Body of pancreas (tissue), 4 donors: ENCODE results near the gene VMP1. TPM values are rescaled to one million over a fixed set of nuclear protein-coding genes. Genes with fewer than 3 reads are reported as not detected.

Source experiments
- ATAC-seq: fragments of 150-250 bp; one replicate; pipeline ENCODE4 v1.9.1; 2016
- DNase-seq, 4 donors: peaks; one replicate each; pipeline ENCODE4 v3.0.0-alpha.2; 2019
- H3K27ac ChIP-seq, 4 donors: fragments of 200-600 bp; sonication (generic); 1 replicate in 3 of 4; 2 replicates in 1 of 4; pipeline versions ENCODE4 v1.5.1 to v1.6.1; 2016 to 2019; ENCODE audit warnings: mild to moderate bottlenecking in 1 of 4, mixed read lengths in 1 of 4, moderate library complexity in 1 of 4
- H3K27me3 ChIP-seq, 2 donors: fragments of 200-600 bp; sonication (generic); one replicate each; pipeline ENCODE4 v1.6.0; 2016; ENCODE audit warnings: mild to moderate bottlenecking in 1 of 2
- H3K36me3 ChIP-seq, 2 donors: fragments of 200-600 bp; sonication (generic); replicated peaks in 1 of 2; 2 replicates each; pipeline ENCODE4 v1.5.1; 2016; ENCODE audit warnings: low read depth in 2 of 2; ENCODE audit not compliant: insufficient read depth in 1 of 2
- H3K4me1 ChIP-seq: fragments of 200-600 bp; sonication (generic); one replicate; pipeline ENCODE4 v1.6.0; 2016
- H3K4me3 ChIP-seq, 2 donors: fragments of 200-600 bp; sonication (generic); 1 replicate in 1 of 2; 2 replicates in 1 of 2; pipeline ENCODE4 v1.5.1; 2016 to 2019
- H3K9me3 ChIP-seq, 3 donors: fragments of 200-600 bp; sonication (generic); 1 replicate in 2 of 3; 2 replicates in 1 of 3; pipeline ENCODE4 v1.5.1; 2016
- CTCF ChIP-seq, 7 experiments: fragments of 450-650 bp in 4 of 7; fragments of 200-600 bp in 3 of 7; sonication (generic) in 3 of 7; IDR thresholded peaks; one replicate each; pipeline ENCODE4 v1.5.1; 2016 to 2019; ENCODE audit warnings: antibody characterized with exemption in 7 of 7
- POLR2A ChIP-seq, 3 donors: fragments of 450-650 bp; IDR thresholded peaks; one replicate each; pipeline ENCODE4 v1.6.1; 2016; ENCODE audit warnings: antibody characterized with exemption in 3 of 3, mild to moderate bottlenecking in 2 of 3
- WGBS, 2 donors: methylation state at CpG; one replicate each; pipeline ENCODE4 v1.1.5; 2017; 5-methylcytosine and 5-hydroxymethylcytosine counted together
- intact Hi-C: fragments of 100-400 bp; cut with DNase I; formaldehyde crosslinking; loops from one replicate; pipeline ENCODE4 v1.15.1; 2023
- total RNA-seq, 2 donors: library from RNA; depleted of rRNA; stranded (reverse); fragments of >200 nt; gene quantifications; one replicate each; pipeline ENCODE4 v1.1.0, GENCODE V29; 2016

The VMP1 gene
- total RNA-seq, 2 donors from 2014 or later, result 174 to 259 TPM

- peaks cover 0 to 3% of the 10 kb centered on the region in 2 donors for H3K36me3 ChIP-seq
- H3K4me3 ChIP-seq, result no peak overlapping the region
- no peaks in the 10 kb centered on the region for H3K9me3 ChIP-seq
- ATAC-seq, result no peak
- WGBS, 2 donors, result 96 to 100% methylated on average over 2 of the region's 2 CpGs
- no peaks in the 10 kb centered on the region for H3K27me3 ChIP-seq
- DNase-seq, result no peak
- intact Hi-C loops, result no loop called here
- H3K4me1 ChIP-seq, result peaks cover 4% of the 10 kb centered on the region
- TF ChIP-seq POLR2A (IDR thresholded peaks at IDR 0.05) (no peak), CTCF (IDR thresholded peaks at IDR 0.05) (no peak)
- no peak overlapping the region for H3K27ac ChIP-seq
Observed at GRCh38 chr17:59771093-59771492, 63.6 kb downstream of the VMP1 start.

- Histone ChIP-seq H3K27ac (no peak overlapping the region), H3K4me3 (no peak overlapping the region), H3K4me1 (no peaks in the 10 kb centered on the region), H3K36me3 (peaks cover 0 to 3% of the 10 kb centered on the region in 2 donors), H3K27me3 (no peaks in the 10 kb centered on the region), H3K9me3 (no peaks in the 10 kb centered on the region)
- intact Hi-C loops, result no loop called here
- DNase-seq, result no peak
- ATAC-seq, result no peak
- TF ChIP-seq POLR2A (IDR thresholded peaks at IDR 0.05), result no peak
- TF ChIP-seq CTCF (IDR thresholded peaks at IDR 0.05), result no peak
- 97 to 100% methylated on average over 2 of the region's 2 CpGs for WGBS, 2 donors
Observed at GRCh38 chr17:59775786-59776350, 68.4 kb downstream of the VMP1 start.

- DNase-seq (no peak), ATAC-seq (no peak)
- Histone ChIP-seq H3K27ac (no peak overlapping the region), H3K4me1 (no peaks in the 10 kb centered on the region), H3K27me3 (no peaks in the 10 kb centered on the region), H3K9me3 (no peaks in the 10 kb centered on the region), H3K4me3 (no peak overlapping the region), H3K36me3 (peaks cover 0 to 3% of the 10 kb centered on the region in 2 donors)
- intact Hi-C loops, result no loop called here
- no peak for TF ChIP-seq CTCF (IDR thresholded peaks at IDR 0.05)
- no peak for TF ChIP-seq POLR2A (IDR thresholded peaks at IDR 0.05)
- 93 to 100% methylated on average over 1 of the region's 1 CpG for WGBS, 2 donors
Observed at GRCh38 chr17:59776577-59776976, 69.1 kb downstream of the VMP1 start.

- intact Hi-C loops, result no loop called here
- Histone ChIP-seq H3K36me3 (peaks cover 0 to 3% of the 10 kb centered on the region in 2 donors), H3K27ac (no peak overlapping the region), H3K9me3 (no peaks in the 10 kb centered on the region), H3K27me3 (no peaks in the 10 kb centered on the region), H3K4me1 (no peaks in the 10 kb centered on the region), H3K4me3 (no peak overlapping the region)
- 89 to 90% methylated on average over 3 of the region's 3 CpGs for WGBS, 2 donors
- TF ChIP-seq CTCF (IDR thresholded peaks at IDR 0.05) (no peak), POLR2A (IDR thresholded peaks at IDR 0.05) (no peak)
- ATAC-seq (no peak), DNase-seq (no peak)
Observed at GRCh38 chr17:59777033-59777432, 69.6 kb downstream of the VMP1 start.

- intact Hi-C loops, result no loop called here
Observed at GRCh38 chr17:59778996-59779395, 71.5 kb downstream of the VMP1 start.

More at GRCh38 chr17:59778996-59779395, 71.5 kb downstream of the VMP1 start:
- H3K27me3 ChIP-seq, result no peaks in the 10 kb centered on the region
- ATAC-seq, result no peak
- H3K9me3 ChIP-seq, result no peaks in the 10 kb centered on the region
- H3K4me1 ChIP-seq, result peaks cover 14% of the 10 kb centered on the region
- H3K4me3 ChIP-seq, result no peak overlapping the region
- no peak for DNase-seq
- TF ChIP-seq POLR2A (IDR thresholded peaks at IDR 0.05) (no peak), CTCF (IDR thresholded peaks at IDR 0.05) (no peak)
- WGBS, 2 donors, result 89 to 93% methylated on average over 4 of the region's 4 CpGs
- H3K36me3 ChIP-seq, result peaks cover 0 to 3% of the 10 kb centered on the region in 2 donors
- peak overlapping the region in 1 of 4 donors; percentile 8 for H3K27ac ChIP-seq
